Peyer's patch (tissue), 4 donors: ENCODE measurements around the gene KRT4. TPM values are rescaled to one million over a fixed set of nuclear protein-coding genes. Genes with fewer than 3 reads are reported as not detected.

Experiments
- DNase-seq, 3 donors: peaks; one replicate each; pipeline ENCODE4 v3.0.0-alpha.2; 2017 to 2019
- H3K27ac ChIP-seq, 4 donors: fragments of 200-600 bp; sonication (generic); one replicate each; pipeline ENCODE4 v1.5.1; 2016 to 2019
- H3K27me3 ChIP-seq, 2 donors: fragments of 200-600 bp; sonication (generic); one replicate each; pipeline ENCODE4 v1.5.1; 2019
- H3K36me3 ChIP-seq, 3 donors: fragments of 200-600 bp; sonication (generic); one replicate each; pipeline ENCODE4 v1.5.1; 2016 to 2019
- H3K4me1 ChIP-seq, 4 donors: fragments of 200-600 bp; sonication (generic); one replicate each; pipeline ENCODE4 v1.5.1; 2016 to 2019
- H3K4me3 ChIP-seq, 4 donors: fragments of 200-600 bp; sonication (generic); 1 replicate in 3 of 4; 2 replicates in 1 of 4; pipeline ENCODE4 v1.5.1; 2016 to 2019; ENCODE audit warnings: mild to moderate bottlenecking in 1 of 4
- H3K9me3 ChIP-seq, 4 donors: fragments of 200-600 bp; sonication (generic); one replicate each; pipeline ENCODE4 v1.5.1; 2016 to 2019; ENCODE audit warnings: mild to moderate bottlenecking in 1 of 4
- POLR2A ChIP-seq, 2 donors: fragments of 450-650 bp; IDR thresholded peaks; one replicate each; pipeline ENCODE4 v1.5.1; 2017; ENCODE audit warnings: antibody characterized with exemption in 2 of 2, mild to moderate bottlenecking in 2 of 2, moderate library complexity in 2 of 2
- total RNA-seq, 4 donors: library from RNA; depleted of rRNA; stranded (reverse); fragments of >200 nt; gene quantifications; one replicate each; pipeline ENCODE4 v1.1.0, GENCODE V29; 2016
- TF ChIP-seq, protein P1 (sequence below), 6 experiments: fragments of 450-650 bp in 4 of 6; fragments of 200-600 bp in 2 of 6; sonication (generic) in 1 of 6; IDR thresholded peaks; one replicate each; pipeline ENCODE4 v1.5.1; 2017 to 2019; ENCODE audit warnings: antibody characterized with exemption in 6 of 6, mild to moderate bottlenecking in 3 of 6, moderate library complexity in 1 of 6

KRT4 gene
- total RNA-seq, 4 donors from 2014 or later = not detected

DNA sequence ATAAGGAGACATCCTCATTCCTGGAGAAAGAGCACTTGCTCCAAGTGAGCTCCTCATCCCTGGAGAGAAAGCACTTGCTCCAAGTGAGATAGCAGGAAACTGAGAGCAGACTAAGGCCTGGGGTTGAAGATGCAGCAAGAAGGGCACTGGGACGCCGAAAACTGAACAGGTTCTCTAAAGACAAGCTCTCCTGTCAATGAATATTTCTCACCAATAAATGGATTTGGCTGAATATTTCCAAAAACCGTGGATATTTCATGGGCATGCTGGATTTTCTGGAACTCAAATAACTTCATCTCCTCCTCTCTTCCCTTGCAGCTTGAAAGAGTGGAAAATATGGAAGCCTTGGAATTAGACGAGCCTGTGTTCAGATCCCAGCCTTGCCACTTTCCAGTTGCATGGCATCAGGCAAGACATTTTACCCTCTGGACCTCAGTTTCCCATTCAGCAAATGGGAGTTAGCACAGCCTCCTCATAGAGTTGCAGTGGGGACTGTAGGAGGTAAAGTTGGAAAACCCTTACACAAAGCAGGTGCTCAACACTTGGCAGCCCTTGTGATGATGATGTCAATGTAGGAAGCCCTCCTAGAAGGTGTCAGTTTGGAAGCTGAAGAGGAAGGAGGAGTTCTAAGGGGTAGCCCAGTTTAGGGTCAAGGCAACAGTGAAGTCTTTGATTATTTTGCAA is 32.4 kb downstream of the KRT4 start:
- Histone ChIP-seq H3K4me1 (no peaks in the 10 kb centered on the region), H3K36me3 (no peaks in the 10 kb centered on the region), H3K4me3 (no peak overlapping the region), H3K27ac (no peak overlapping the region), H3K27me3 (no peaks in the 10 kb centered on the region), H3K9me3 (no peaks in the 10 kb centered on the region)
- DNase-seq = no peak
- TF ChIP-seq, protein P1, sequence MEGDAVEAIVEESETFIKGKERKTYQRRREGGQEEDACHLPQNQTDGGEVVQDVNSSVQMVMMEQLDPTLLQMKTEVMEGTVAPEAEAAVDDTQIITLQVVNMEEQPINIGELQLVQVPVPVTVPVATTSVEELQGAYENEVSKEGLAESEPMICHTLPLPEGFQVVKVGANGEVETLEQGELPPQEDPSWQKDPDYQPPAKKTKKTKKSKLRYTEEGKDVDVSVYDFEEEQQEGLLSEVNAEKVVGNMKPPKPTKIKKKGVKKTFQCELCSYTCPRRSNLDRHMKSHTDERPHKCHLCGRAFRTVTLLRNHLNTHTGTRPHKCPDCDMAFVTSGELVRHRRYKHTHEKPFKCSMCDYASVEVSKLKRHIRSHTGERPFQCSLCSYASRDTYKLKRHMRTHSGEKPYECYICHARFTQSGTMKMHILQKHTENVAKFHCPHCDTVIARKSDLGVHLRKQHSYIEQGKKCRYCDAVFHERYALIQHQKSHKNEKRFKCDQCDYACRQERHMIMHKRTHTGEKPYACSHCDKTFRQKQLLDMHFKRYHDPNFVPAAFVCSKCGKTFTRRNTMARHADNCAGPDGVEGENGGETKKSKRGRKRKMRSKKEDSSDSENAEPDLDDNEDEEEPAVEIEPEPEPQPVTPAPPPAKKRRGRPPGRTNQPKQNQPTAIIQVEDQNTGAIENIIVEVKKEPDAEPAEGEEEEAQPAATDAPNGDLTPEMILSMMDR (IDR thresholded peaks at IDR 0.05) = no peak
- TF ChIP-seq POLR2A (IDR thresholded peaks at IDR 0.05) = no peak

DNA sequence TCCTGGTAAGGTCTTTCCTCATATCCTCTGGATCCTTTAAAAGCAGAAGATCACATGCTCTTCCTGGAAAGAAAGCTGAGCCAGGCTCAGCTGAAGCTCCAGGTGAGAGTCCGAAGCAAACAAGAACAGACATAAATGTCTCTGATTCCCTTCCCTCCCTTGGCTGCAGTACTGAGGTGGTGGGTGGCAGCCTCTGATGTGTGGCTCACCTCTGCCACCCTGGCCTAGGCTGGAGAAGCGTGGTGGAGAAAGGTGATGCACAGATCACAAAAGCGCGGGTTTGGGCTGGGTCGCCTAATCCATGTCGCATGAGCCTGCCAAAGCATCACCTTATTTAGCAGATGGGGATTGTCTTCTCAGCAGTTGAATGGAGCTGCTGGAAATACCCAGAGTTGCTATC is 34.0 kb downstream of the KRT4 start:
- Histone ChIP-seq H3K9me3 (no peaks in the 10 kb centered on the region), H3K36me3 (no peaks in the 10 kb centered on the region), H3K4me3 (no peak overlapping the region), H3K27ac (no peak overlapping the region), H3K4me1 (no peaks in the 10 kb centered on the region), H3K27me3 (no peaks in the 10 kb centered on the region)
- no peak for TF ChIP-seq POLR2A (IDR thresholded peaks at IDR 0.05)
- TF ChIP-seq, protein P1 (IDR thresholded peaks at IDR 0.05) = no peak
- DNase-seq = no peak

DNA sequence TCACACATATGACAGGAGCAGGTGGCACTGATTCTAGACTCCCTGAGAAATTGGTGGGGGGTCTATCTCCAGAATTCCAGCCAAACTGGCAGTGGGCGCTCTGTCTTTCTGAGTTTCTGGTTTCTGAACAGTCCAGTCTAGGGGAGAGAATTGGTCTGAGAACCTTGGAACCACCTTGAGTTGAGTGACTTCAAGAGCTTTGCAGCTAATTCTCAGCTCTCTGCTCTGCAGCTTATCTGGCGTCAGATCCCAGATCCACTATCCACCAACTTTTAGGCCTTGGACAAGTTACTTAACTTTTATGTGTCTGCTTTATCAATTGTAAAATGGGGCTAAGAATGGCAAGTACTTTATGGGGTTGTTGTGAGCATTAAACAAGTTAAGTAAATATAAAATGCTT is 35.1 kb downstream of the KRT4 start:
- TF ChIP-seq POLR2A (IDR thresholded peaks at IDR 0.05) = no peak
- TF ChIP-seq, protein P1 (IDR thresholded peaks at IDR 0.05) = no peak
- H3K27ac ChIP-seq = no peak overlapping the region
- H3K27me3 ChIP-seq = no peaks in the 10 kb centered on the region
- no peaks in the 10 kb centered on the region for H3K4me1 ChIP-seq
- no peaks in the 10 kb centered on the region for H3K9me3 ChIP-seq
- no peak overlapping the region for H3K4me3 ChIP-seq
- H3K36me3 ChIP-seq = no peaks in the 10 kb centered on the region
- DNase-seq = no peak

DNA sequence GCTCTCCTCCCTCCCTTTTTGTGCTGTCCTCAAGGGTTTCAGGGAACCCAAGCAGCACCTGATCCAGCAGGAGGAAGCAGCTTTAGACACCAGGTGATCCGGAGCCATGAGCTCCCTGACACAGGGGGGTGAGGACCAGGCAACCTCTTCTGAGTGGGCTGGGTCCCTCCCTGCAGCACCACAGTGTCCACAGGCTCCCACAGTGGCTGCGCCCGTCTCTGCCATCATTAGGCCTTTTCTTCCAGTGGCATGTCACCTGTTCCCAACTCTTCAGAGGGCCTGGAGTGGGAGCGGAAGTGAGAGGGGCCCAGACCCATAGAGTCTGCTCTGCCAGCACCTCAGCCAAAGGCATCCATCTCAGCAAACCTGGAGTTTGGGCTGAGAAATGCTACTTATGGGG is 36.4 kb downstream of the KRT4 start:
- Histone ChIP-seq H3K27me3 (no peaks in the 10 kb centered on the region), H3K4me3 (no peak overlapping the region), H3K36me3 (no peaks in the 10 kb centered on the region), H3K4me1 (no peaks in the 10 kb centered on the region), H3K9me3 (no peaks in the 10 kb centered on the region), H3K27ac (no peak overlapping the region)
- TF ChIP-seq, protein P1 (IDR thresholded peaks at IDR 0.05) = no peak
- no peak for TF ChIP-seq POLR2A (IDR thresholded peaks at IDR 0.05)
- no peak for DNase-seq

DNA sequence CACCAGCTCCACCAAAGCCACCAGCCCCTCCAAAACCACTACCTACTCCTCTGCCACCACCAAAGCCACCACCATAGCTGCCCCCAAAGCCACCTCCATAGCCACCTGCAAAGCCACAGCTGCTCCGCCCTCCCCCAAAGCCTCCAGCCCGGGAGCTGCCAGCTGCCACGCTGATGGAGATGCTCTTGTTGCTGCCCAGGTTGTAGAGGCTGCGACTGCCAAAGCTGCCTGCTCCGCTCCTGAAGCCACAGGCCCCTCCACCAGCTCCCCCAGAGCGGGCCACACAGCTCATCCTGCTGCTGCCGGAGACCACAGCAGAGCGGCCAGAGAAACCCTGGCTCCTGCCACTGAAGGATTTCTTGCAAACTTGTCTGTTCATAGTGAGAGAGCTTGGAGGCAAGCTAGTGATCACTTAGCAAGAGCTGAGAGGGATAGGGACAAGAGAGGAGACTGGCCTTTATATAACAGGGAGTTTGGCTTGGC is 37.0 kb downstream of the KRT4 start, which contains the start of gene KRT76:
TSS of gene KRT76 (minus strand) at position 433 of the 483 bp plus-strand sequence. CDS start at position 379, 54 bp downstream.
- no peaks in the 10 kb centered on the region for H3K9me3 ChIP-seq
- no peak within 1 kb of the TSS for H3K27ac ChIP-seq
- no peak for DNase-seq
- TF ChIP-seq, protein P1 (IDR thresholded peaks at IDR 0.05) = no peak
- TF ChIP-seq POLR2A (IDR thresholded peaks at IDR 0.05) = no peak
- H3K27me3 ChIP-seq = no peaks in the 10 kb centered on the region
- H3K4me3 ChIP-seq = no peak within 1 kb of the TSS
- no peaks in the 10 kb centered on the region for H3K36me3 ChIP-seq
- H3K4me1 ChIP-seq = no peaks in the 10 kb centered on the region
